GM12891 (cell line): ENCODE measurements around the gene ABCG5.

Experiments used
- POLR2A ChIP-seq: IDR thresholded peaks from 2 replicates; pipeline ENCODE4 v1.6.1; 2011; ENCODE audit warnings: low read depth, low read length, control low read depth
- POLR2AphosphoS5 ChIP-seq: IDR thresholded peaks from 2 replicates; pipeline ENCODE4 v1.6.1; 2011; ENCODE audit warnings: low read depth, low read length, control low read depth
- SPI1 ChIP-seq: IDR thresholded peaks from 2 replicates; pipeline ENCODE4 v1.6.1; 2011; ENCODE audit warnings: low read depth, low read length, control low read depth
- TAF1 ChIP-seq: IDR thresholded peaks from 2 replicates; pipeline ENCODE4 v1.6.1; 2011; ENCODE audit warnings: low read depth, low read length, control low read depth

GRCh38 chr2:43853141-43854081, 14.8 kb upstream of the ABCG5 start:
- TF ChIP-seq POLR2A, result no peak
- TF ChIP-seq POLR2AphosphoS5, result no peak
- no peak for TF ChIP-seq SPI1
- TF ChIP-seq TAF1, result no peak
